CD4-positive, alpha-beta T cell treated with Interleukin-4 for 4 hours (primary cell): ENCODE data around the gene USPL1.

Source experiments
- DNase-seq: peaks from one replicate; pipeline ENCODE4 v3.0.0-alpha.2; 2020

The USPL1 gene

DNA sequence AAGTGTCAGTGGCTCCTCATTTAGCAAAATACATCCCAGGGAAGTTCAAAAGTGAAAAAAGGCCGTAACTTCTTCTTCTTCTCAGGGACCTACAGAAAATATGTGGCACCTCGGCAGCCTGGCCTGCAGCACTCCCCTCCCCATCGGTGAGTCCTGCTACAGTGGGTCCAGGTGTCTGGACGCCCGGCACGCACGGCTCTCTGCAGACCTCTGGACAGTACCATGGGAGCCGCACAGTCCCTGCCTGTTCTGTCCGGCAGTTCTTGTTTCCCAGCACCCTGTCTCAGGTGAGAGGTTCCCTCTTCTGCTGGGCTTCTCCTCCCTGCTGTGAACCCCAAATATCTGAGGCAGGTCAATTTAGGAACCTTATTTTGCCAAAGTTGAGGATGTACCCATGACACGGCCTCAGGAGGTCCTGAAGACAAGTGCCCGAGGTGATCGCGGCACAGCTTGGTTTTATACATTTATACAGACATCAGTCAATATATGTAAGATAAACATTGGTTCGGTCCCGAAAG, 80.8 kb downstream of the USPL1 start:
- DNase-seq, result no peak

DNA sequence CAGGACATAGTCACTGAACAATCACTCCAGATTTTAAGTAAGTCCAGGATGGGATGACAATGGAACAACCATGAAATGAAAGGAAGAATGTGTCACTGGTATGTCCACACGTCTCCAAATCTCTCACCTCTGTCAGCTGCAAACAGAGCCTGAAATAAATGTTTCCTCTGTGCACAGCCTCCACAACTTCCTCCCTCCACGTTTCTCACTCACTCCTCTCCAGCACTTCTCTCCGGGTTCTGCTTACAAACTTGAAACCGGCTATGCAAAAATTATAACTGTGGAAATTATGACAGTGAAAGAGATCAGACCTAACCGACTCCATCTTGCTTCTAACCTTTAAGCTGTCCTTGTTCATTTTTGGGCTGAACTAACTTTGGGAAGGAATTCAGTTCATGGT, 82.6 kb downstream of the USPL1 start:
- DNase-seq, result no peak

DNA sequence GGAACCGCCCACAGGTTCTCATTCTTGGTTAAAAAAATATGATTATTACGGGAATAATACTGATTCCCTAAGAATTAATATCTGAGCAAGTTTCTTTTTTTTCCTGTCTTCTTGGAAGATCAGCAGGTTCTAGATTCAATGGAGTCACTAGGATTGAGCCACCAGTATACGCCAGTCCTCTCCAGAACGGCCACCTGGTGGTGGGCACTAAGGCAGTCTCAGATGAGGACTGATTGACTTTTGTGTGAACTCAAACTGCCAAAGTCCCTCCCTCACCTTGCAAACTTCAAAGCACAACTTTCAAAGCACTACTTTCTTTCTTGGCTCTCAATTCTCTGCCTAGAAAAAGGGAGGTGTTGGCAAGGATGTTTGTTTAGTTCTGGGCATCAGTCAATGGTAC, 84.3 kb downstream of the USPL1 start:
- no peak for DNase-seq

DNA sequence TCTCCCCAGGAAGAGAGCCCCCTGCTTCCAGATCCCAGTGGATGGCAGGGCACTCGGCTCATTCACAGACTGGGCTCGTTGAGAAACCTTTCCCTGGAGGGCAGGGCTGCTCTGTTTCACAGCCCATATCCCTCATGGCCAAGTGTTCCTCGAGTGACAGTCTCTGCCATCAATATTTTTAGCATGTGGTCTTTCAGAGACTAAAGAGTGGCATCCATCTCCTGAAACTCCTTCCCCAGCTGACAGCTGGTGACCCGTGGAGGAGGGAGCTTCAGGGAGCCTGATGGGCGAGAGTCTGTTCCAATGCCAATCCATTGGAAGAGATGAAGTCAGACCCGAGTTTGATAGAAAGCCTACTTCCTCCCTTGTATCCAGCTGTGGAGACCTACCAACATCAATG, 86.9 kb downstream of the USPL1 start:
- DNase-seq, result no peak

DNA sequence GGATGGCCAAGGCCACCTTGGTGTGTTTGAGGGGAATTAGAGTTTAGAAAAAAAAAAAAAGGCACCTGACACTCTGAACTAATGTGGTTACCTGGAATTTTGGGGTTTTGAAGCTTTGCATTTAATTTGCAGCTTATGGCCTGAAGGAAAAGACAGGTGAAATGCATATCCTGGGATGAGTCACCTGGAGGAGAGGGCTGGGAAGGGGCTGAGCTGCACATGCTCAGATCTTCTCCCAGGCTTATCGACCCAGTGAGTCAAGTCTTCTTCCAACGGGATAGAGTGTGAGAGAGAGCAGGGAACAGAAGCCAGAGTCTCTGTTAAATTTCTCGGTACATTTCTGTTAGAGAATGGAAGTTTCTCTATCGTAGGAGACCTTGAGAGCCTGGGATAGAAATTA, 88.0 kb downstream of the USPL1 start:
- no peak for DNase-seq

DNA sequence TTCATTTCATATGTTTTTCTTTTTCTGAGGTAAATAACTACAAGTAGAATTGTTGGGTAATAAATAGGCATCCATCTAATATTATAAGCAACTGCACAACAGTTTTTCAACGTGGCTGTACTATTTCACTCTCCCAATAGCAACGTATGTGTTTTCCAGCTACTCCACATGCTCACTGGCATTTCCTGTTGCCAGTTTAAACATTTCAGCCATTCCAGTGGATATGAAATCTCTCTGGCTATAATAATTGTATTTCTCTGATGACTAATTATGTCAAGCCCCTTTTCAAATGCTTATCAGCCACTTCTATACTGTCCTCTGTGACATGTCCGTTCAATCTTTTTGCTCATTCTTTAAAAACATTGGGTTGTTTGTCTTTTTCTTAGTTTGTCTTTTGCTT, 90.8 kb downstream of the USPL1 start:
- DNase-seq, result no peak
